ENCODE measurements around the gene RRP15. TPM values are rescaled to one million over a fixed set of nuclear protein-coding genes. Genes with fewer than 3 reads are reported as not detected.

The RRP15 gene
- total and polyA plus RNA-seq, 2 experiments from 2014 or later = 19.8 to 86.5 TPM

GRCh38 chr1:218342091-218342490 is 57.0 kb downstream of the RRP15 start:
- Histone ChIP-seq H3K79me2 (replicated peaks; ENCODE audit: insufficient read depth) (no peaks in the 10 kb centered on the region), H2AFZ (no peak overlapping the region), H3K4me3 (no peak overlapping the region), H3K9me2 (ENCODE audit: insufficient read depth) (no peaks in the 10 kb centered on the region), H3K27me3 (ENCODE audit: insufficient read depth) (peaks cover 33% of the 10 kb centered on the region), H3K4me1 (ENCODE audit: insufficient read depth) (peaks cover 5% of the 10 kb centered on the region), H3F3A (replicated peaks; ENCODE audit: low read depth) (peaks cover 4% of the 10 kb centered on the region; the same call in 1 of the 2 replicates), H3K36me3 (ENCODE audit: insufficient read depth) (no peaks in the 10 kb centered on the region), H4K20me1 (replicated peaks; ENCODE audit: insufficient read depth) (no peaks in the 10 kb centered on the region), H3K4me2 (no peak overlapping the region), H3K27ac (ENCODE audit: low read depth) (no peak overlapping the region)
- DNase-seq (ENCODE audit: low spot score) = no peak
- Mint-ChIP-seq H3K36me3 (ENCODE audit: low read depth) (peaks cover 3% of the 10 kb centered on the region; the same call in 1 of the 3 replicates), H3K9me3 (no peaks in the 10 kb centered on the region), H3K27ac (no peak overlapping the region), H3K4me3 (no peak overlapping the region), H3K4me1 (peaks cover 18% of the 10 kb centered on the region), H3K27me3 (ENCODE audit: insufficient read depth, low read depth, poor library complexity) (no peaks in the 10 kb centered on the region)
- no peak for TF ChIP-seq CREB1 (CRISPR knock-in tag; IDR thresholded peaks at IDR 0.05; ENCODE audit: low read depth)
- ATAC-seq = no peak

- DNase-seq (ENCODE audit: low spot score) (peak; percentile 69), ATAC-seq (peak; percentile 51)
- Histone ChIP-seq H3K9me2 (ENCODE audit: insufficient read depth) (no peaks in the 10 kb centered on the region), H3K4me1 (ENCODE audit: insufficient read depth) (peaks cover 14% of the 10 kb centered on the region), H3K79me2 (replicated peaks; ENCODE audit: insufficient read depth) (no peaks in the 10 kb centered on the region), H3F3A (replicated peaks; ENCODE audit: low read depth) (peaks cover 4% of the 10 kb centered on the region; the same call in 1 of the 2 replicates), H3K27ac (ENCODE audit: low read depth) (no peak within 1 kb of the TSS), H3K27me3 (ENCODE audit: insufficient read depth) (peaks cover 33% of the 10 kb centered on the region), H4K20me1 (replicated peaks; ENCODE audit: insufficient read depth) (no peaks in the 10 kb centered on the region), H3K36me3 (ENCODE audit: insufficient read depth) (no peaks in the 10 kb centered on the region), H3K4me2 (peak within 1 kb of the TSS; percentile 100), H2AFZ (peak within 1 kb of the TSS; percentile 91), H3K4me3 (peak within 1 kb of the TSS; percentile 85)
- H3K27me3 Mint-ChIP-seq (ENCODE audit: insufficient read depth, low read depth, poor library complexity) = peaks cover 2% of the 10 kb centered on the region
- no peak within 1 kb of the TSS for H3K4me3 Mint-ChIP-seq
- peaks cover 24% of the 10 kb centered on the region for H3K4me1 Mint-ChIP-seq
- H3K36me3 Mint-ChIP-seq (ENCODE audit: low read depth) = peaks cover 3% of the 10 kb centered on the region; the same call in 1 of the 3 replicates
- H3K9me3 Mint-ChIP-seq = no peaks in the 10 kb centered on the region
- no peak within 1 kb of the TSS for H3K27ac Mint-ChIP-seq
- TF ChIP-seq STAT1 (IDR thresholded peaks at IDR 0.05; ENCODE audit: unreplicated experiment) = no peak
- no peak for TF ChIP-seq EZH2phosphoT487 (IDR thresholded peaks at IDR 0.05; ENCODE audit: unreplicated experiment)
- TF ChIP-seq CTCF (conservative IDR thresholded peaks at IDR 0.05; ENCODE audit: low read depth in 2 of 2) = peak; percentile 15 to 29; a peak in 3 of 4 replicates
These were observed 60.0 kb downstream of the RRP15 start, which contains the start of gene TGFB2 for GRCh38 chr1:218344814-218345672. Gene TGFB2 (plus strand): TSS chr1:218345336. CDS start chr1:218346702, 1,366 bp downstream.

GRCh38 chr1:218345673-218346390 is 60.7 kb downstream of the RRP15 start:
- no peak overlapping the region for H3K27ac ChIP-seq (ENCODE audit: low read depth)
- peak overlapping the region; percentile 85 for H3K4me3 ChIP-seq
- Mint-ChIP-seq H3K9me3 (no peaks in the 10 kb centered on the region), H3K4me3 (no peak overlapping the region), H3K4me1 (peaks cover 22% of the 10 kb centered on the region), H3K36me3 (ENCODE audit: low read depth) (peaks cover 3% of the 10 kb centered on the region; the same call in 1 of the 3 replicates), H3K27ac (no peak overlapping the region), H3K27me3 (ENCODE audit: insufficient read depth, low read depth, poor library complexity) (peaks cover 2% of the 10 kb centered on the region)
- DNase-seq (ENCODE audit: low spot score) = peak; percentile 72
- H4K20me1 ChIP-seq (replicated peaks; ENCODE audit: insufficient read depth) = no peaks in the 10 kb centered on the region
- H3K36me3 ChIP-seq (ENCODE audit: insufficient read depth) = no peaks in the 10 kb centered on the region
- TF ChIP-seq EZH2phosphoT487 (IDR thresholded peaks at IDR 0.05; ENCODE audit: unreplicated experiment) (no peak), POLR2AphosphoS5 (IDR thresholded peaks at IDR 0.05; ENCODE audit: low read depth) (0 out of 2 replicates have a peak, but pooled peaks have one; percentile 16)
- H3K27me3 ChIP-seq (ENCODE audit: insufficient read depth) = peaks cover 33% of the 10 kb centered on the region
- H3K4me1 ChIP-seq (ENCODE audit: insufficient read depth) = peaks cover 19% of the 10 kb centered on the region
- H3K9me2 ChIP-seq (ENCODE audit: insufficient read depth) = no peaks in the 10 kb centered on the region
- H3K4me2 ChIP-seq = peak overlapping the region; percentile 100
- H2AFZ ChIP-seq = peak overlapping the region; percentile 91
- H3K79me2 ChIP-seq (replicated peaks; ENCODE audit: insufficient read depth) = no peaks in the 10 kb centered on the region
- peaks cover 4% of the 10 kb centered on the region; the same call in 1 of the 2 replicates for H3F3A ChIP-seq (replicated peaks; ENCODE audit: low read depth)
- peak; percentile 74 for ATAC-seq
